Myocyte (in vitro differentiated cells): ENCODE measurements around the gene FASTK. TPM values are rescaled to one million over a fixed set of nuclear protein-coding genes. Genes with fewer than 3 reads are reported as not detected.

Experiments
- DNase-seq: peaks from one replicate; pipeline ENCODE4 v3.0.0-alpha.2; 2012; ENCODE audit warnings: low read depth
- polyA plus RNA-seq: library from polyadenylated mRNA; unstranded; fragments of >200 nt; gene quantifications from one replicate; pipeline ENCODE4 v1.2.1, GENCODE V29; 2012; ENCODE audit warnings: missing spikeins
- total RNA-seq: library from RNA; depleted of rRNA; stranded (reverse); fragments of >200 nt; gene quantifications from 2 replicates; pipeline ENCODE4 v1.2.3, GENCODE V29; 2014

Gene FASTK
- 177 and 198 TPM in 2 replicates for total RNA-seq
- 156 TPM for polyA plus RNA-seq

DNA sequence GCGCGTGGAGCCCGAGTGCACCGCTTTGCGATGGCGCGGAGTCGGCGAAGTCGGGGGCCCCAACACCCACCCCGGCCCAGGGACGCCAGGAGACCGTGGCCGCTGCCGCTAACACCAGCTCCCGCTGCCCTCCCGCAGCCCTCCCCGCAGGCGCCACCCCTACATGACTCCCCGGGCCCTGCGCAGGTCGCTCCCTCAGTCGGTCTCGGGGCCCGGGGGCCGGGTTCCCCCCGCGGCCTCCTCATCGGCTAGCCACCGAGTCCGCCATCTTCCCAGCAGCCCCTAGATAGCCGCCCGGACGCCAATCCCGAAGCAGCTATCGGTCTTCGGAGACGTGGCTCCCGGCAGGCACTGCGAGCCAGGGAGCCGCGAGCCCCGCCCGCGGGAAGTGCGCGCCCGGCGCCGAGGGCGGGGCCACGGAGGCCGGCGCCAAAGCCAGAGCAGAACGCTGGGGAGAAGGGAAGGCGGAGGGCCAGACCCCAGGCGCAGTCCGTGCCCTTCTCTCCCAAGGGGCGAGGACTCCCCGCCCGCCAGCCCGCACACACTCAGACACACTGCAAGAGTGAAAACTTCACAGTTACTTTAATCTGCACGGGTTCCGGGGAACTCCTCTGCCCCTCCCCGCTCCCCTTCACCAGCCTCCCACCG is at the start of gene FASTK:
TSS of gene FASTK (minus strand) at position 288 of the 648 bp plus-strand sequence. CDS start at position 245, 43 bp downstream.
- peak; percentile 95 for DNase-seq

DNA sequence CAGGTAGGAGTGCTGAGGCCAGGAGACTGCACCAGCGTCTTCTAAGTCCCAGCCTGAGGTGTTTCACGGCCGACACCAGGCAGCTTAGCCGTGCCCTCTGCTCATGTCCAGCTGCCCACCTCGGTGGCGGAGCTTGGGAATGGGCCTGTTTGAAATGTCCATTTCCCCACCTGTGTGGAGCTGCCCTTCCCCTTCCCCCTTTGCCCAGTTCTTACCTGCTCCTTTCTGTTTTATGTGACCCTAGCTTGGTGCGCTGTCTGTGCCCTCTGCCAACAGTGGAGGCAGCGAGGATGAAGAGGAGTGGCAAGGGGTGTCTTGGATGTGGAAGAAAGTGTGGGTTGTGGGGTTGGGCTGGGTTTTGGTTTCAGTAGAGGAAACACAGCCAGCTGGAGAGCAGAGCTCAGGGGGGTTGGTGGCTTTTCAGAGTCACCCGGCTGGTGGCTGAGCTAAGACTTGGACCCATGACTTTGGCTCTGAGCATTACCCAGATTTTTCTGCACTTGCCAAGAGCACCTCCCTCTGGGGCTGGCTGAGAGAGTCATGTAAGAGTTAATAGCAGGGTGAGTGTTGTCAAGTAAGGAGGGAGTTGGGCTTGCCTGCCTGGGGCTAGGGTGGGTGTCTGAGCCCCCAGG is 49.5 kb upstream of the FASTK start:
- no peak for DNase-seq

DNA sequence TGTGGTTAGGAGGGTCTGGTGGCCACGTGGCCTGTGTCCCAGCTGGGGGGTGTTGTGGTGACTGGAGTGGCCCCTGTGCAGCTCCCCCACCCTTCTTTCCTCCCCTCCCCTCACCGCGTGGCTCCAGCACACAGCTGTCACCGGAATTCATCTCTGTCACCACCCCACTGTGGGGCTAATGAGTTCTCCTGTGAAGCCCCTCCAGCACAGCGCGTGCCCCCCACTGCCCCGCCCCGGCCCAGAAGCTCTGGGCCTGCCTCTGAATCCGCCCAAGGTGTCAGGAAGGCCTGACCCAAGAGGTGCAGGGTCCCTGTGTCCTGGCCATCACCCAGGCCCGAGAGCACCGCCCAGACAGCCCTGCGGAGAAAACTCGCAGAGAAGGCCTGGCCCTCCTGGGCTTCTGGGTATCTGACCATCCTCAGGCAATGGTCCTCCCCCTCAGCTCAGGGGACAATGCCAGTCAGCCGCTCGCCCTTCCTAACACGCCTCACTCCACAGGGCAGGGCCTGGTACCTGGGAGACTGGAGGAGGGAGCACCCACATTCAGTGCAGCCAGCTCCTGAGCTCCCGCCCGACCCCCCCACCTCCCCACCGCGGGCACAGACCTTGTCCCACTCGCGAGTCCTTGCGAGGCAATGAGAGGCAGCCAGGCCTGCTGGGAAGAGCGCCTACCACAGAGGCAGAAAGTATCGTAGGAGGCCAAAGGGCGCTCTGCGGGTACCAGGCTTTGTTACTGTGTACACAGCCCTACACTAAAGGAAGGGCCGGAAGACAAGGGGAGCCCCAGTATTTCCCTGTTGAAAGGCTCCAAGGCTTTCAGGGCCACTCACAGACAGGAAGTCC is 48.7 kb upstream of the FASTK start:
- DNase-seq = no peak

DNA sequence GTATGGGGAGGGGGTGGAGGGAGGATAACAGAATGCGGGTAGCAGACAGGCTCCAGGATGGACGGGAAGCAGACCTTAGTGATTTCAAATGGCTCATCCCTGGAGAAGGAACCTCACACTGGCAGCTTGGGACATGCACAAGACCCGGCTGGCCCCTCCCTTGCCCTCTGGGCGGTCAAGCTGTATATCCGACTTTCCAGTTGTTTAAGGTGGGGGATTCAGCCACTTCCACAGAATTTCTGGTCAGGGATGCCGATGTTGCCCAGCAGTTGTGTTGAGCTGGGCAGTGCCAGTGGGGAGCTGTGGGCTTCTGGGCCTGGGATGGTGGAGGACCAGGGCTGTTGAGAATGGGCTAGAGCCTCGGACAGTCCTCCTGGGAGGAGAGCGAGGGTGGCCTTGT is 48.1 kb upstream of the FASTK start:
- DNase-seq = no peak

- DNase-seq = no peak
These were observed 47.5 kb upstream of the FASTK start for GRCh38 chr7:151128144-151128543.

DNA sequence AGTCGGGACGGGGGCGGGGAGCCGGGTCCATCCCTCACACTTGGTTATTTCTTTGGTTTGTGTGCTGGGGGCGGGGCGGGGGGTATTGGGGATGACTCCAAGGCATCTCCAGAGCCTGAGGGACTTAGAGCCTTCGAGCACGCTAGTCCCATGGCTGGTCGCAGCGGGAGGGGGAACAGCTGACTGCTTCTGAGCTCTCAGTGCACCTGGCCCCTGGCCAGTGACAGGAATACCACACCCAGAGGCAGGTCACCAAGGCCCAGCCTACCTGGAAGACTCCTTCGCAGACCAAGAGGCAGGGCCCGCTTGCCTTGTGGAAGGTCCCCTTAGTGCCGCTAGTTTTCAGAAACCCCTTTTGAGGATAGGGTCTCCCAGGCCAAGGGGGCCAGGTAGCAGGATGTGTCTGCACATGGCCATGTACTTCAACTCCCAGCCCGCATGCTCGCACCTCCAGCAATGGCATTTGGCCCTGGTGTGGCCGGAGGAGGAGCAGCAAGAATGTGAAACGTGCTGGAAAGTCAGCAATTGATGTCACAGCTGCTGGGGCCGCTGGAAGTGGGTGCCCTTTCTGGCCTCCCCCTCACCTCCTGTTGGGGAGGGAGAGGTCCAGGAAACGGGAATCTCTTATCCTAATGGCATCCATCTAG is 46.0 kb upstream of the FASTK start:
- DNase-seq = no peak

- no peak for DNase-seq
These were observed 45.4 kb upstream of the FASTK start for GRCh38 chr7:151125846-151126481.

DNA sequence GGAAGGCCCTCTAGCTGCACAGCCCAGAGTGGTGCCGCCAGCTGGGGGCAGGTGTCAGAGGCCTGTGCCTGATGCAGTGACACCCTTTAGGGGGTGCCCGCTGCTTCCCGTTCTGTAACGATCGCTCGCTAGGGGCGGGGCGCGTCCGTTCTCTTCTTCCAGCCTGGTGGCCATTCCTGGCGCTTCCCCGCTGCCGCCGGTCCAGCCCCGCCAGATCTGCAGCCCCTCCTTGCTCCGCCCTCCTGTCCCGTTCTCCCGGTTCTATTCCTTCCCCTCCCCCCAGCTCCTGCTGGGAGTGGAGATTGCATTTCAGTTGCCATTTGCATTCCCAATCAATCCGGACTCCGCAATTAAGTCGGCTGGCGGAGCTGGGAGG is 44.8 kb upstream of the FASTK start:
- no peak for DNase-seq

GRCh38 chr7:151124899-151125399 is 44.3 kb upstream of the FASTK start:
- DNase-seq = no peak

- no peak for DNase-seq
These were observed 43.9 kb upstream of the FASTK start for GRCh38 chr7:151124481-151124880.

DNA sequence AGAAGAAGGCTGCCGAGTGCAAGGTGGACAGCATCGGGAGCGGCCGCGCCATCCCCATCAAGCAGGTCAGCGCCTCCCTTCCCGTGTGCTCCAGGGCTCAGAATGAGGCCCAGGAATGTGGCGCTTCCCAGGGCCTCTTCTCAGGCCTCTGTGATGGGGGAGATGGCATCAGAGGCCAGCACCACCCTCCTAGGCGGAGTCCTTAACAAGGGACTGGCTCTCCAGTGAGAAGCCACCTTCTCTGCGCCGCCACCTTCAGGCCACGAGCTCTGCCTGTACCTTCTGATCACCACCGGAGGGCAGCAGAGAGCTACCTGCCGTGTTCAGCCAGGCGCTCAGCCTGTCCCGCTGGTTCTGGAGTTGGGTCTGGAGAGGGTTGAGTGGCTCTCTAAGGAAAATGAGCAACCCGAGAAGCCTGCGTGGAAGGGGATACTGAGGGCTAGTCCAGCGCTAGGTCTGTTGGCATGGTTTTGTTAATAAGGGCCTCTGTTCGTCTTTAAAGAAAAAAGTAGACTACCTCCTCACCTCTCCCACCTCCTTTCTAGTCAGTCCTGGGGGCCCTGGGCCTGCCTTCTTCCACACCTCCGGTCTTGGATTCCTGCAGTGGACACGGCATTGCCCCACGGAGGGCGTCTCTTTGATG is 43.3 kb upstream of the FASTK start:
- DNase-seq = peak; percentile 79

DNA sequence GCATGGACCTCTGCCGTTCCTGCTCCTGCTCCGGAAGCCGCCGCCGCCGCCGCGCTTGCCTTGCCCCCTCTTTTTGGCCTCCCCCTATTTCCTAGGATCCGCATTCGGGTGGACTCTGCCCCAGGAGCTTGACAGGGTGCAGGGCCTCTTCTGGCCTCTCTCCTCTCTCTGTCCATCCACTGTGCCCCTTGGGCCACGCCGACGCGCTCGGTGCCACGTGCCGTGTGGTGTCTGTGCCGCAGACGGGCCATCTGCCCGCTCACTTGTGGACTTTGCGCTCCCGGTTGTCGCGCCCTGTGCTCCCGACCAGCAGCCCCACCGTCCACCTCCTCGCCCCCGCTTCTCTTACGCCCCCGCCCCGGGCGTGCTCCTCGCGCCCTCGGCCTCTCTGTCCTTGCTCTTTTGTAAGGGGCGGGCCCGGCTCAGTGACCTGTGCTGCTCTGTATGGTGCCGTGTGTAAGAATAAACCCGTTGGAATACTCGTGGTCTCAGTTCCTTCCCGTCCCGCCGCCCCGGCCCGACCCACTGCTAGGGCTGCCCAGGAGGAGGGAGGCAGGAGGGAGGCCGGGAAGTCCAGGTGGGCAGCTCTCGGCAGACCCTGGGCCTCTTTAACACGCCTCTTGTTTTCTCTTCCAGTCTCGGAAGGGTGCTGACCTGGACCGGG is 42.7 kb upstream of the FASTK start:
- DNase-seq = no peak

DNA sequence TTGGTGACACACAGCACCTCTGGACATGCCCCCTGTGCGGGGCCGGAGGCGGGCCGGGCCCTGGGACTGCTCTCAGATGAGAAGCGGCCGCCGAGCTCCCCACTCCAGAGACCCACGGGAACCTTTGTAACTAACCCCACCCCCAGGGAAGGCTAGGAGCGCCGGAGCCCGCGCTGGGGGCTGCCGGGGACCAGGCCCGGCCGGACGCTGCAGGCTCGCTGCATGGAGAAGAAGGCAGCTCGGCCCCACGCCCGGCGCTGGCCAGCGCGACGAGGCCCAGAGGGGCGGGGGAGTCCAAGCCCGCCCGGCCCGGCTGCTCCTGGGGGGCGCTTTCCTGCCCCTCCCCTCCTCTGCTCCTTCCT is 42.2 kb upstream of the FASTK start:
- no peak for DNase-seq

DNA sequence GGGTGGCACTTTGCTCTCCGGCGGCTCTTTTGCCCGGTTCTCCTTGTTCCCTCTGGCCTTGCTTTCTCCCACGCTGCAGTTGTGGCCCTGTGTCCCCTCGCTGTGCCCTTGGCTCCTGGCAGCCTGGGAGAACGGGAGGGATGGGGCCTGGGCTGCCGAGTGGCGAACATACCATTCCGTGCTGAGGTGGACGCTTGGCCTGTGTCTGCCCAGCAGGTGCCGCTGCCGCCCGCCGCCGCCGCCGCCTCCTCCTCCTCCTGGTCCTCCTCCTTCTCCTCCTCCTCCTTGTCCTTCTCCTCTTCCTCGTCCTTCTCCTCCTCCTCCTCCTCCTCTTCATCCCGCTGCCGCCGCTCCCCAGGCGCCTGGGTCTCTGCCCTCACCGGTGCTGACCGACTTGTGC is 41.7 kb upstream of the FASTK start:
- no peak for DNase-seq

- no peak for DNase-seq
These were observed 41.0 kb upstream of the FASTK start for GRCh38 chr7:151121380-151122170.

DNA sequence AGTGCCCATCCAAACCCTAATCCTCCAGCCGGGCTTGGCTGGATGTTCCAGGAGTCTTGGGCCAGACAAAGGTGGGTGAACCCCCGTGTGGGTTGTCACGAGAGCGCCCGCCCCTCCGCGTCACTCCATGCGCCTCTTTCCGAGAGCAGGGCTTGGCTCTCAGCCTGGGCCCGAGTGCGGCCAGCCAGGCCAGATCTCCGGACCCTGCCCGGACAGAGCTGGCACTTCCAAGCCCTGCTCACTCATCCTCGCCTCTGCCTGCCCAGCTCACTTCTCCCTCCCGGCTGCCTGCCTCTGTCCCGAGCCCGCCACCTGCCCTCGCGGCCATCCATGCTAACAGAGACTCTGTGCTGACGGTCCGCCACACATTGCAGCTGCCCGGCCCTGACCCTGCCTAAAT is 40.3 kb upstream of the FASTK start:
- DNase-seq = no peak

DNA sequence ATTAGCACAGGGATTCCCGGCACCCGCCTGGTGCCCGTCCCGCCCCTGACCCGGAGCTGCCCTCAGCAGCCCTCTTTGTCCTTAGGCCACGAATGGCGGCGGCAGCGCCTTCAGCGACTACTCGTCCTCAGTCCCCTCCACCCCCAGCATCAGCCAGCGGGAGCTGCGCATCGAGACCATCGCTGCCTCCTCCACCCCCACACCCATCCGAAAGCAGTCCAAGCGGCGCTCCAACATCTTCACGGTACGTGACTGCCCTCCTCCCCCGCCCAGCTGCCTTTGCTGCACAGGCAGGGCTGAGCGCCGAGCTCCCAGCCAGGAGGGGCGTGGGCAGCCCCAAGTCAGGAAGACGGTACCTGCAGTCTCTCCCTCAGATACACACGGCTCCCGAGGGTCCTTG is 39.3 kb upstream of the FASTK start:
- no peak for DNase-seq

DNA sequence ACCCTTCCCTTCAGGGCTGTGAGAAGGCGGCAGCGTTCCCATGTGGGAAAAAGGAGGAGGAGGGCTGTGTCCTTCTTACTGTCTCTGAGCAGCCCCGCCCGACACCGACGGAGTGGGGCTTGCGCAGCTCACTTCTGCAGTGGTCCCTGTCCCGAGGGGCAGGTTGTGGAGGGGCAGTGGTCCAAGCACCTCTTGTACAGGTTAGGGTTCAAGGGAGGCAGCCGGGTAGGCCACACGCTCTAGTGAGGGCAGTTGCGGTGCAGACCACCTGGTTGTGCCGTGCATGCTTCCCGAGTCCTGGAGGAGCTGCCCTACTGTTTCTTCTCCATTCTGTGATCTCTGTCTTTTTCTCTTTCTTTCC is 38.4 kb upstream of the FASTK start:
- no peak for DNase-seq
